AG08395 (cell line): ENCODE results near the gene THSD7B.

Experiments
- DNase-seq: peaks from one replicate; pipeline ENCODE4 v3.0.0; 2012; ENCODE audit warnings: mixed read lengths, low spot score

Gene THSD7B

DNA sequence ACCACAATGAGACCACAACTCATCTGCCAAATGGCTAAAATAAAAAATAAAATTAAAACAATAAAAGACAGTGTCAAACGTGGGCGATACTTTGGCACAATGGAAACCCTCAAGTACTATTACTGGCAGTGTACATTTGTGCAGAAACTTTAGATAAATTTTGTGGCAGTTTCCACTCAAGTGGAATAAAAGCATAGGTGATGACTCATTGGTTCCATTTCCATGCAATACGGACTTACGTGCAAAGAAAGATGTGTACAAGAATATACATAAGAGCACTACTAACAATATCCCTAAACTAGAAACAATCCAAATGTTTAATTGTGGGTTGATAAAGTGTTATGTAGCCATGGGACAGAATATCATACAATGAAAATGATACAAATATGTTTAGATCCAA, 940.0 kb downstream of the THSD7B start:
- no peak for DNase-seq

GRCh38 chr2:137706786-137707613, 941.7 kb downstream of the THSD7B start:
- DNase-seq, result no peak

- no peak for DNase-seq
These were observed 943.0 kb downstream of the THSD7B start for GRCh38 chr2:137708311-137708710.

GRCh38 chr2:137715731-137716191, 950.4 kb downstream of the THSD7B start:
- no peak for DNase-seq

- no peak for DNase-seq
These were observed 953.4 kb downstream of the THSD7B start for GRCh38 chr2:137718786-137719185.

GRCh38 chr2:137721733-137722132, 956.4 kb downstream of the THSD7B start:
- DNase-seq, result no peak

DNA sequence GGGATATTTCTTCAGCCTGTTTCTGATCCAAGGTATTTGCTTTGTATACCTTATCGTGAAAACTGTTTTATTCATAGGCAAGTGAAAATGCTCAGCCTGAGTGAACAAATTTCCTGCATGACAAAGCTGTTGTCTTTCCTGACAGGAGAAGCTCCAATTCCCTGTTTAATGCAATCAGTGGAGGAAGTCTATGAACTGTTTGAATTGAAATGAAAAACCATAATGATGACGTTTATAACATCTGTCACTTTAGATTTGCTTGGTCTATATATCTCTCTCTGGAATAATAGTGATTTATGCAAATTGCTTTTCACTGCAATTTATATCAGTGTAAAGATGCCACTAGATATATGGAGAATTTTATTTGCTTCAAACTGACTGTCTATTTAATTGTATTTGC, 959.6 kb downstream of the THSD7B start:
- no peak for DNase-seq
